ENCODE measurements around the gene PGBD5. TPM values are rescaled to one million over a fixed set of nuclear protein-coding genes. Genes with fewer than 3 reads are reported as not detected.

The PGBD5 gene
- total and polyA plus RNA-seq, 9 of the 15 experiments (the other 6 are each of a cell fraction or from before 2014, with no cell fraction given), result under 0.01 to 0.40 (median 0.10) TPM; not detected in 3

DNA sequence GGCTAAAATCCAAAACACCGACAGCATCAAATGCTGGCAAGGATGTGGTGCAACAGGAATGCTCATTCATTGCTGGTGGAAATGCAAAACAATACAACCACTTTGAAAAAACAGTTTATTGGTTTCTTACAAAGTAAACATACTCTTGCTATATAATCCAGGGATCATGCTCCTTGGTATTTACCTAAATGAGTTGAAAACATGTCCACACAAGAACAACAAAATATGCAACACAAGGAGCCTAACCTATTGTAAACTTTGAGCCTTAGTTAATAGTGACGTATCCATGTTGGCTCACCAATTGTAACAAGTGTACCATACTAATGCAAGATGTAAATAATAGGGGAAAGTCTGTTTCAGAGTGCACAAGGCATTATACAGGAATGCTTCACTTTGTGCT, 37.2 kb upstream of the PGBD5 start (continued):
- TF ChIP-seq, protein P1, sequence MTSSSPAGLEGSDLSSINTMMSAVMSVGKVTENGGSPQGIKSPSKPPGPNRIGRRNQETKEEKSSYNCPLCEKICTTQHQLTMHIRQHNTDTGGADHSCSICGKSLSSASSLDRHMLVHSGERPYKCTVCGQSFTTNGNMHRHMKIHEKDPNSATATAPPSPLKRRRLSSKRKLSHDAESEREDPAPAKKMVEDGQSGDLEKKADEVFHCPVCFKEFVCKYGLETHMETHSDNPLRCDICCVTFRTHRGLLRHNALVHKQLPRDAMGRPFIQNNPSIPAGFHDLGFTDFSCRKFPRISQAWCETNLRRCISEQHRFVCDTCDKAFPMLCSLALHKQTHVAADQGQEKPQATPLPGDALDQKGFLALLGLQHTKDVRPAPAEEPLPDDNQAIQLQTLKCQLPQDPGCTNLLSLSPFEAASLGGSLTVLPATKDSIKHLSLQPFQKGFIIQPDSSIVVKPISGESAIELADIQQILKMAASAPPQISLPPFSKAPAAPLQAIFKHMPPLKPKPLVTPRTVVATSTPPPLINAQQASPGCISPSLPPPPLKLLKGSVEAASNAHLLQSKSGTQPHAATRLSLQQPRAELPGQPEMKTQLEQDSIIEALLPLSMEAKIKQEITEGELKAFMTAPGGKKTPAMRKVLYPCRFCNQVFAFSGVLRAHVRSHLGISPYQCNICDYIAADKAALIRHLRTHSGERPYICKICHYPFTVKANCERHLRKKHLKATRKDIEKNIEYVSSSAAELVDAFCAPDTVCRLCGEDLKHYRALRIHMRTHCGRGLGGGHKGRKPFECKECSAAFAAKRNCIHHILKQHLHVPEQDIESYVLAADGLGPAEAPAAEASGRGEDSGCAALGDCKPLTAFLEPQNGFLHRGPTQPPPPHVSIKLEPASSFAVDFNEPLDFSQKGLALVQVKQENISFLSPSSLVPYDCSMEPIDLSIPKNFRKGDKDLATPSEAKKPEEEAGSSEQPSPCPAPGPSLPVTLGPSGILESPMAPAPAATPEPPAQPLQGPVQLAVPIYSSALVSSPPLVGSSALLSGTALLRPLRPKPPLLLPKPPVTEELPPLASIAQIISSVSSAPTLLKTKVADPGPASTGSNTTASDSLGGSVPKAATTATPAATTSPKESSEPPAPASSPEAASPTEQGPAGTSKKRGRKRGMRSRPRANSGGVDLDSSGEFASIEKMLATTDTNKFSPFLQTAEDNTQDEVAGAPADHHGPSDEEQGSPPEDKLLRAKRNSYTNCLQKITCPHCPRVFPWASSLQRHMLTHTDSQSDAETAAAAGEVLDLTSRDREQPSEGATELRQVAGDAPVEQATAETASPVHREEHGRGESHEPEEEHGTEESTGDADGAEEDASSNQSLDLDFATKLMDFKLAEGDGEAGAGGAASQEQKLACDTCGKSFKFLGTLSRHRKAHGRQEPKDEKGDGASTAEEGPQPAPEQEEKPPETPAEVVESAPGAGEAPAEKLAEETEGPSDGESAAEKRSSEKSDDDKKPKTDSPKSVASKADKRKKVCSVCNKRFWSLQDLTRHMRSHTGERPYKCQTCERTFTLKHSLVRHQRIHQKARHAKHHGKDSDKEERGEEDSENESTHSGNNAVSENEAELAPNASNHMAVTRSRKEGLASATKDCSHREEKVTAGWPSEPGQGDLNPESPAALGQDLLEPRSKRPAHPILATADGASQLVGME (CRISPR knock-in tag; IDR thresholded peaks at IDR 0.05), result no peak
- no peak for TF ChIP-seq DACH1 (IDR thresholded peaks at IDR 0.05; ENCODE audit: partially characterized antibody)
- no peak for TF ChIP-seq TCF7L2 (IDR thresholded peaks at IDR 0.05; ENCODE audit: low read depth, low read length)
- no peak for TF ChIP-seq ATF1 (CRISPR knock-in tag; IDR thresholded peaks at IDR 0.05)
- TF ChIP-seq ATF1 (tag; IDR thresholded peaks at IDR 0.05), result no peak
- no peak for TF ChIP-seq BCOR (IDR thresholded peaks at IDR 0.05)

DNA sequence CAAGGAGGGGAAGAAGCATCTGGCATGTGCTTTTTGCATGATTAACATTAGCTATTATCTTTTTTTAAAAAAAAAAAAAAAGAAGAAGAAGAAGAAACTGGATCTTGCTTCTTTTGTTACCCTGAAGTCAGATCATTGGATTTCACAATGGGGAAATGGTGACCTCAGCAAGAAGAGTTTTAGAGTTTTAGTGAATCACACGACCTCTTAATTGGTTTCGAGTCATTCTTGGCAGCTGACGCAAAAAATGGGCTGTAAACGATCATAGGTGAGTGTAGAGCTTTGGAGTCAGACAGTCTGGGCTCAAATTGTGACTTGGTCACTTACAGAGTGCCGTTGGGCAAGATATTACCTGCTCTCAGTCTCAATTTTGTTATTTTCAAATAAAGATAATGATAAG, 33.3 kb upstream of the PGBD5 start:
- H3K9me3 ChIP-seq (replicated peaks; ENCODE audit: control insufficient read depth, insufficient read depth, low read depth, low read length), result no peaks in the 10 kb centered on the region
- BruUV-seq (replicated peaks), result no TSS peak
- H2AFZ ChIP-seq (ENCODE audit: low read depth, low read length), result no peak overlapping the region
- H3K27me3 ChIP-seq (ENCODE audit: control insufficient read depth in 2 of 2, insufficient read depth in 2 of 2, low read length in 2 of 2), result peaks cover 0 to 2% of the 10 kb centered on the region in 2 experiments; a peak in 1 of 5 replicates
- no peak overlapping the region for H3K27ac ChIP-seq (ENCODE audit: extremely low read depth, low read depth, low read length)
- peak; percentile 11 for FAIRE-seq
- no peaks in the 10 kb centered on the region for H3K36me3 ChIP-seq (ENCODE audit: control insufficient read depth, insufficient read depth, low read length)
- no peak overlapping the region for H3K4me3 ChIP-seq
- POLR2A ChIA-PET, result interaction anchor here (0.6 kb wide), 1 partner anchor 641 kb away, joined by 3 read pairs; no protein-coding TSS in a partner anchor
- H3K4me2 ChIP-seq (ENCODE audit: insufficient read depth, low read length), result no peak overlapping the region
- intact Hi-C loops (cut with micrococcal nuclease) (loop anchor here (5.0 kb wide), 1 partner anchor 428 kb away; no protein-coding TSS in a partner anchor), in situ Hi-C loops (cut with MboI) (no loop called here)
- no peak overlapping the region for H3K9ac ChIP-seq (ENCODE audit: insufficient read depth in 1 of 2, low read depth in 2 of 2, low read length in 2 of 2)
- no peaks in the 10 kb centered on the region for H3K4me1 ChIP-seq (replicated peaks in 1 of 2; ENCODE audit: control insufficient read depth in 2 of 2, insufficient read depth in 2 of 2, low read length in 2 of 2)
- no peak for ATAC-seq
- DNase-seq (ENCODE audit: extremely low read depth in 1 of 4, low spot score in 3 of 4), result no peak
- WGBS (ENCODE audit: insufficient coverage, low coverage, missing lambda C conversion rate), result 0% methylated on average over 5 of the region's 5 CpGs
- CTCF ChIA-PET (ENCODE audit: low intra/inter-chr PET ratio), result no interaction called here
- no peaks in the 10 kb centered on the region for H4K20me1 ChIP-seq (replicated peaks; ENCODE audit: control insufficient read depth, insufficient read depth, low read length)
- H3K9me1 ChIP-seq (ENCODE audit: control insufficient read depth, insufficient read depth, low read length), result no peaks in the 10 kb centered on the region
- no peaks in the 10 kb centered on the region for H3K79me2 ChIP-seq (ENCODE audit: control insufficient read depth, insufficient read depth, low read length)
- no peak for TF ChIP-seq BDP1 (IDR thresholded peaks at IDR 0.05; ENCODE audit: insufficient read depth, insufficient read length)
- no peak for TF ChIP-seq MYNN (IDR thresholded peaks at IDR 0.05)
- TF ChIP-seq MYNN (CRISPR knock-in tag; IDR thresholded peaks at IDR 0.05), result no peak
- no peak for TF ChIP-seq ZNF274 (IDR thresholded peaks at IDR 0.05; ENCODE audit: borderline replicate concordance, low read depth, low read length)
- TF ChIP-seq MAFG (tag; conservative IDR thresholded peaks at IDR 0.05), result no peak
- TF ChIP-seq, protein P2, sequence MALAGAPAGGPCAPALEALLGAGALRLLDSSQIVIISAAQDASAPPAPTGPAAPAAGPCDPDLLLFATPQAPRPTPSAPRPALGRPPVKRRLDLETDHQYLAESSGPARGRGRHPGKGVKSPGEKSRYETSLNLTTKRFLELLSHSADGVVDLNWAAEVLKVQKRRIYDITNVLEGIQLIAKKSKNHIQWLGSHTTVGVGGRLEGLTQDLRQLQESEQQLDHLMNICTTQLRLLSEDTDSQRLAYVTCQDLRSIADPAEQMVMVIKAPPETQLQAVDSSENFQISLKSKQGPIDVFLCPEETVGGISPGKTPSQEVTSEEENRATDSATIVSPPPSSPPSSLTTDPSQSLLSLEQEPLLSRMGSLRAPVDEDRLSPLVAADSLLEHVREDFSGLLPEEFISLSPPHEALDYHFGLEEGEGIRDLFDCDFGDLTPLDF (CRISPR knock-in tag; IDR thresholded peaks at IDR 0.05), result no peak
- no peak for TF ChIP-seq PRMT5 (CRISPR knock-in tag; IDR thresholded peaks at IDR 0.05)
- TF ChIP-seq, protein P3, sequence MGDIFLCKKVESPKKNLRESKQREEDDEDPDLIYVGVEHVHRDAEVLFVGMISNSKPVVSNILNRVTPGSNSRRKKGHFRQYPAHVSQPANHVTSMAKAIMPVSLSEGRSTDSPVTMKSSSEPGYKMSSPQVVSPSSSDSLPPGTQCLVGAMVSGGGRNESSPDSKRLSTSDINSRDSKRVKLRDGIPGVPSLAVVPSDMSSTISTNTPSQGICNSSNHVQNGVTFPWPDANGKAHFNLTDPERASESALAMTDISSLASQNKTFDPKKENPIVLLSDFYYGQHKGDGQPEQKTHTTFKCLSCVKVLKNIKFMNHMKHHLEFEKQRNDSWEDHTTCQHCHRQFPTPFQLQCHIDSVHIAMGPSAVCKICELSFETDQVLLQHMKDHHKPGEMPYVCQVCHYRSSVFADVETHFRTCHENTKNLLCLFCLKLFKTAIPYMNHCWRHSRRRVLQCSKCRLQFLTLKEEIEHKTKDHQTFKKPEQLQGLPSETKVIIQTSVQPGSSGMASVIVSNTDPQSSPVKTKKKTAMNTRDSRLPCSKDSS (IDR thresholded peaks at IDR 0.05; ENCODE audit: low read depth, partially characterized antibody), result no peak

Data from K562 (cell line).